CD14-positive monocyte (primary cell): Measurements from ENCODE around the gene PRSS3. TPM values are rescaled to one million over a fixed set of nuclear protein-coding genes. Genes with fewer than 3 reads are reported as not detected.
"Not testable (repeated sequence)": the region's sequence is repeated elsewhere in the genome, so short reads cannot be mapped to it uniquely, and the experiment has no call there.

Source experiments
- DNase-seq, 3 donors: peaks; one replicate each; pipeline ENCODE4 v3.0.0-alpha.2; 2011 to 2022
- H2AFZ ChIP-seq: 2 replicates; pipeline ENCODE4 v1.6.0; 2012; ENCODE audit warnings: mild to moderate bottlenecking, low read depth, low read length, inconsistent platforms; ENCODE audit not compliant: insufficient read depth, poor library complexity, severe bottlenecking
- H3K27ac ChIP-seq, 2 donors: 1 replicate in 1 of 2; 2 replicates in 1 of 2; pipeline ENCODE4 v1.5.1; 2012 to 2013; ENCODE audit warnings: low read length in 2 of 2, control low read depth in 1 of 2, inconsistent platforms in 1 of 2, low read depth in 1 of 2, mild to moderate bottlenecking in 1 of 2
- H3K27me3 ChIP-seq, 2 donors: one replicate each; pipeline versions ENCODE4 v1.6.0 to v1.6.1; 2011 to 2013; ENCODE audit warnings: low read length in 2 of 2; ENCODE audit not compliant: control insufficient read depth in 2 of 2, insufficient read depth in 2 of 2
- H3K36me3 ChIP-seq, 2 donors: replicated peaks in 1 of 2; 1 replicate in 1 of 2; 2 replicates in 1 of 2; pipeline versions ENCODE4 v1.5.1 to v1.6.1; 2012 to 2013; ENCODE audit warnings: low read length in 2 of 2, control low read depth in 1 of 2, inconsistent platforms in 1 of 2, mild to moderate bottlenecking in 1 of 2; ENCODE audit not compliant: insufficient read depth in 2 of 2, control insufficient read depth in 1 of 2
- H3K4me1 ChIP-seq, 2 donors: 1 replicate in 1 of 2; 2 replicates in 1 of 2; pipeline versions ENCODE4 v1.5.1 to v1.6.1; 2012 to 2013; ENCODE audit warnings: low read length in 2 of 2, control low read depth in 1 of 2, inconsistent platforms in 1 of 2, mild to moderate bottlenecking in 1 of 2, moderate library complexity in 1 of 2; ENCODE audit not compliant: insufficient read depth in 2 of 2, control insufficient read depth in 1 of 2
- H3K4me2 ChIP-seq: replicated peaks from 2 replicates; pipeline ENCODE3; 2012; ENCODE audit warnings: low read length, moderate library complexity, mild to moderate bottlenecking; ENCODE audit not compliant: poor library complexity, severe bottlenecking; ENCODE audit errors: extremely low read depth
- H3K4me3 ChIP-seq, 3 experiments: fragments of 200-600 bp in 1 of 3; sonication (generic) in 1 of 3; replicated peaks in 1 of 3; 1 replicate in 2 of 3; 2 replicates in 1 of 3; pipeline ENCODE4 v1.5.1; 2011 to 2013; ENCODE audit warnings: low read length in 3 of 3, mild to moderate bottlenecking in 3 of 3, control low read depth in 2 of 3, low read depth in 2 of 3, inconsistent platforms in 1 of 3, moderate library complexity in 1 of 3
- H3K79me2 ChIP-seq: 2 replicates; pipeline ENCODE4 v1.6.0; 2012; ENCODE audit warnings: mild to moderate bottlenecking, control low read depth, inconsistent platforms, low read length, moderate library complexity; ENCODE audit not compliant: insufficient read depth
- H3K9ac ChIP-seq: 2 replicates; pipeline ENCODE4 v1.6.0; 2017; ENCODE audit warnings: low read length, mild to moderate bottlenecking; ENCODE audit not compliant: insufficient read depth, poor library complexity, severe bottlenecking
- H3K9me3 ChIP-seq, 2 donors: replicated peaks in 1 of 2; 1 replicate in 1 of 2; 2 replicates in 1 of 2; pipeline versions ENCODE4 v1.5.1 to v1.6.1; 2012 to 2013; ENCODE audit warnings: low read length in 2 of 2, control low read depth in 1 of 2; ENCODE audit not compliant: control insufficient read depth in 1 of 2, insufficient read depth in 1 of 2
- H4K20me1 ChIP-seq: 2 replicates; pipeline ENCODE4 v1.6.0; 2012; ENCODE audit warnings: mild to moderate bottlenecking, low read length, control low read depth, moderate library complexity; ENCODE audit not compliant: insufficient read depth
- H3K27ac Mint-ChIP-seq, 7 donors: one replicate each; pipeline ENCODE4 v1.8.0; 2020; ENCODE audit warnings: mild to moderate bottlenecking in 7 of 7, mixed read lengths in 7 of 7, moderate library complexity in 6 of 7, inconsistent platforms in 2 of 7
- H3K27me3 Mint-ChIP-seq, 3 donors: one replicate each; pipeline ENCODE4 v1.8.0; 2021 to 2022; ENCODE audit warnings: low read depth in 3 of 3, mild to moderate bottlenecking in 3 of 3, mixed read lengths in 3 of 3, moderate library complexity in 3 of 3, inconsistent platforms in 1 of 3
- H3K36me3 Mint-ChIP-seq, 2 donors: one replicate each; pipeline ENCODE4 v1.8.0; 2020; ENCODE audit warnings: mixed read lengths in 2 of 2, inconsistent platforms in 1 of 2, mild to moderate bottlenecking in 1 of 2
- H3K4me1 Mint-ChIP-seq: one replicate; pipeline ENCODE4 v1.8.0; 2020; ENCODE audit warnings: mild to moderate bottlenecking, mixed read lengths
- H3K4me3 Mint-ChIP-seq, 2 donors: one replicate each; pipeline ENCODE4 v1.8.0; 2020; ENCODE audit warnings: mild to moderate bottlenecking in 2 of 2, mixed read lengths in 2 of 2, moderate library complexity in 1 of 2
- H3K9me3 Mint-ChIP-seq, 7 donors: one replicate each; pipeline ENCODE4 v1.8.0; 2020 to 2022; ENCODE audit warnings: mixed read lengths in 7 of 7, mild to moderate bottlenecking in 6 of 7, moderate library complexity in 6 of 7, inconsistent platforms in 2 of 7
- WGBS: methylation state at CpG from one replicate; pipeline ENCODE4 v1.1.5; 2013; ENCODE audit warnings: missing lambda C conversion rate; ENCODE audit not compliant: insufficient coverage; 5-methylcytosine and 5-hydroxymethylcytosine counted together
- intact Hi-C, 2 donors: fragments of 100-400 bp; cut with micrococcal nuclease; formaldehyde crosslinking; loops; one replicate each; pipeline versions ENCODE4 v1.15.0 to v1.15.1; 2023
- polyA plus RNA-seq, 3 donors: library from polyadenylated mRNA; depleted of rRNA in 1 of 3; unstranded in 2 of 3; stranded (reverse) in 1 of 3; fragments of 300-500 nt in 2 of 3; fragments of >200 nt in 1 of 3; fragmentation: Illumina TruSeq in 2 of 3; gene quantifications; 1 replicate in 2 of 3; 2 replicates in 1 of 3; pipeline ENCODE4 v1.2.3, GENCODE V29; 2012 to 2021

PRSS3 gene
- polyA plus RNA-seq, 3 donors = not detected

DNA sequence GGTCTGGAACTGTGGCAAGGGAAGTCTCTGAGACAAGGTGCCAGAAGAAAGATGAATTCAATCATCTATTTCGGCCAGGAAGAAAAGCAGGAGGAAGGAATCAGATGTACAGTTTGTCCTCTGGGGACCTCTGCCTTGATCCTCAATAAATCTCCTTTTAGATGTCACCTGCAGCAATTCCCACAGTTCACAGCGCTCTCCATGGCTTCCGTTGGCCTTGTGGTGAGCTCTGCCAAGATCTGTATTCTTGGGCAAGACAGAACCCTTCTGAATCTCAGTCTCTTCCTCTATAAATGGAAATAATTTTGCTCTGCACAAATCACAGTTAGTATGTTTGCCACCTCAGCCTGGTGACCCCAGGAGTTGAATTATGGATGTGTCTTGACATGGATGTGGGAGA is 8.8 kb downstream of the PRSS3 start:
- H3K4me1 Mint-ChIP-seq, H4K20me1 ChIP-seq, H2AFZ ChIP-seq, H3K4me3 ChIP-seq, H3K36me3 ChIP-seq, DNase-seq, intact Hi-C loops, H3K27me3 Mint-ChIP-seq, H3K27me3 ChIP-seq, H3K27ac Mint-ChIP-seq, H3K4me3 Mint-ChIP-seq, H3K9me3 ChIP-seq, H3K36me3 Mint-ChIP-seq, H3K4me2 ChIP-seq, H3K27ac ChIP-seq, H3K9ac ChIP-seq, H3K9me3 Mint-ChIP-seq, H3K79me2 ChIP-seq, H3K4me1 ChIP-seq: not testable (repeated sequence)
- 92% methylated on average over 2 of the region's 3 CpGs for WGBS

DNA sequence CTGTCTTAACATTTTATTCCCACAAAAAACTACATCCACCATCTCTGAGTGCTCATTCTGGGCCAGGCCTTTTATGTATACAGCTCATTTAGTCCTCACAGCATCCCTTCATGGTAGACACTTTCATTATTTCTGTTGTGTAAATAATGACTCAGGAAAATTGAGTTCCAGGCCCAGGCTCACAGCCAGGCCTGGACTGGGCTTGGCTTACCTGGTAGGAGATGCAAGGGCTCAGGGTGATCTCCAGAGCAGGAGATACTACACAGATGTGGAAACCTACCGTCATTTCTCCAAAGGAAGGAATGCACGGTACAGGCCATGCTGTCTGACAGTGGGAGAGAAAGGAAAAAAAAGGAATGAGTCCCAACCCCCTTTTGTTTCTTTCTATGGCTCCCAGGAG is 11.8 kb downstream of the PRSS3 start:
- H4K20me1 ChIP-seq, H3K4me3 ChIP-seq, H3K27ac Mint-ChIP-seq, H3K27me3 ChIP-seq, H3K4me1 ChIP-seq, H3K79me2 ChIP-seq, intact Hi-C loops, DNase-seq, H3K9ac ChIP-seq, H3K36me3 ChIP-seq, H3K27me3 Mint-ChIP-seq, H3K4me1 Mint-ChIP-seq, H3K4me2 ChIP-seq, H3K36me3 Mint-ChIP-seq, H3K9me3 ChIP-seq, H3K9me3 Mint-ChIP-seq, H3K27ac ChIP-seq, H2AFZ ChIP-seq, H3K4me3 Mint-ChIP-seq: not testable (repeated sequence)
- 100% methylated on average over 1 of the region's 2 CpGs for WGBS

DNA sequence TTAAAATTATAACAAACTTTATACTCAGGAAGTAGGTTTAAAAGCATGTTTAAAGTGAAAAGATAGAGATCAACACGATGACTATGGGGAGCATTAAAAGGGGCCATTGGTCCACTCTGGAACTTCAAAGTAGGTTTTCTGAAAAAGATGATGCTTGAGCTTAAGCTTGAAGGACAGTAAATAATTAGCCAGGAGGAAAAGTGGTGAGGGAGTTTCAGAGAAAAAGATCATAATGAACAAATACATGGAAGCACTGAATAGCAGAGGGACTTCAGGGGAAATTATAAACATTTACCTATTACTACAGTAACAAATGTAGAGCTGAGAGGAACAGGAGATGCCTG is 13.6 kb downstream of the PRSS3 start:
- WGBS = 100% methylated on average over 1 of the region's 1 CpG
- H4K20me1 ChIP-seq, H2AFZ ChIP-seq, H3K27me3 ChIP-seq, H3K4me3 Mint-ChIP-seq, H3K36me3 Mint-ChIP-seq, DNase-seq, H3K9ac ChIP-seq, H3K9me3 Mint-ChIP-seq, H3K27ac ChIP-seq, H3K4me3 ChIP-seq, H3K27ac Mint-ChIP-seq, H3K9me3 ChIP-seq, H3K79me2 ChIP-seq, H3K4me1 ChIP-seq, H3K36me3 ChIP-seq, H3K27me3 Mint-ChIP-seq, H3K4me1 Mint-ChIP-seq, H3K4me2 ChIP-seq, intact Hi-C loops: not testable (repeated sequence)
